HG03378 (cell line): ENCODE results near the gene NR2F2.
A peak's percentile ranks its signal among the peaks of the same experiment; 100 is the strongest.

Experiments used
- ATAC-seq: cut with Tn5 transposase; IDR thresholded peaks from one replicate; pipeline ENCODE4 v1.9.1; 2021; ENCODE audit warnings: mild to moderate bottlenecking, moderate library complexity; ENCODE audit not compliant: unreplicated experiment

The NR2F2 gene

DNA sequence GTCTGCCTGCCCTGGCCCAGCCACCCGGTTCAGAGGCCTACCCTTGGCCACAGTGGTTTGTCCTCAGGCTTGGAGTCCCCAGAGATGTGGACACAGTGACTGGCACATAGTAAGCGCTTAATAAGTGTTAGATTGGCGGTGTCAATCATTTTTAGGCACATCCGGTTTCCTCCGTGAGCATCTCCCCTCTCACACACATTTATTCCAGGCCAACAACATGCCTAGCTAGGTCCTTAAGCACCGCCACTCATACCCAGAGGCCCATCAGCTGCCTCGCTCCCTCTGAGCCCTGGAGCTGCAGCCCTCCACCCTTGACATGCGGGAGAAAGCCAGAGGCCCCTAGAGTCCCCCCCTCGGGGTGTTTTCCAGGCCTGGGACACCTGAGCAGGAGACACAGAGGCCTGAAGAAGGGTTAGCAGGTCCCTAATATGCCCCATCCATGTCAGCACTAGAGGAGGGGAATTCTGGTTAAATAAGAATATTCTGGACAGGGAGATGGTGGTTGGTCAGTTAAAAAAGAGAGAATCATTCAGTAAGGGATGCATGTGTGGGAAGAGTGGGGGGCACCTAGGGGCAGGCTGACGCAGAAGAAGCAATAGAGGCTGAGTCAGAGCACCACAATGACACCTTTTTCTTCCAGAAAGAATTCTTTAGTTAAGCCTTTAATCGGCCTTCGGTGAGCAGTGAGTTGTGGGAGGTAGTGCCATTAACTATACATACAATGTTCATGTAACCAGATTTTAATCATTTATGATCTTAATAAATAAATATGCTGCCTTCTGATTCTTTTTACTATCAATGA is 22.3 kb downstream of the NR2F2 start:
- ATAC-seq = no peak

DNA sequence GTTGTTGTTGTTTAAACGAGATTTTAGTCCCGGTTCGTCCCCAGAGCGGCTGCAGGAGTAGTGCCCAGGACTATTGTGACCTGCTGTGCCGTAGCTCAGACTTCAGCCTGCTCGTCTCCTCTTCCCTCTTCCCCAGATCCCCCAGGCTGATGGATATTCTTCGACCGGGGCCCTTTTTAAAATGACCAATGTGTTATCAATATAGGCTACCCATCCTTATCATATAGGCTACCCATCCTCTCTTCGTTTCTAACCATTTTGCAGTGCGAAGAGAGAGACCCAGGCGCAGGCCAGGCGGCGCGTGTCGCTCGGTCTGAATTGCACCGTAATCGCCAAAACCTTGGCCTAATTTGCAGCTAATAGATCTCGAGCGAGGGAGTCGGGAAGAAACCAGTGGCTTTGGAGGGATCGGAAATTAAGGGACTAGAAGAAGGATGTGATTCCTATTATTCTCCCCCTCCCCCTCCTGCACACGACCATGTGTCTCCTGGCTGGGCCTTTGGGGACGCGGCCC is 23.0 kb downstream of the NR2F2 start:
- no peak for ATAC-seq

DNA sequence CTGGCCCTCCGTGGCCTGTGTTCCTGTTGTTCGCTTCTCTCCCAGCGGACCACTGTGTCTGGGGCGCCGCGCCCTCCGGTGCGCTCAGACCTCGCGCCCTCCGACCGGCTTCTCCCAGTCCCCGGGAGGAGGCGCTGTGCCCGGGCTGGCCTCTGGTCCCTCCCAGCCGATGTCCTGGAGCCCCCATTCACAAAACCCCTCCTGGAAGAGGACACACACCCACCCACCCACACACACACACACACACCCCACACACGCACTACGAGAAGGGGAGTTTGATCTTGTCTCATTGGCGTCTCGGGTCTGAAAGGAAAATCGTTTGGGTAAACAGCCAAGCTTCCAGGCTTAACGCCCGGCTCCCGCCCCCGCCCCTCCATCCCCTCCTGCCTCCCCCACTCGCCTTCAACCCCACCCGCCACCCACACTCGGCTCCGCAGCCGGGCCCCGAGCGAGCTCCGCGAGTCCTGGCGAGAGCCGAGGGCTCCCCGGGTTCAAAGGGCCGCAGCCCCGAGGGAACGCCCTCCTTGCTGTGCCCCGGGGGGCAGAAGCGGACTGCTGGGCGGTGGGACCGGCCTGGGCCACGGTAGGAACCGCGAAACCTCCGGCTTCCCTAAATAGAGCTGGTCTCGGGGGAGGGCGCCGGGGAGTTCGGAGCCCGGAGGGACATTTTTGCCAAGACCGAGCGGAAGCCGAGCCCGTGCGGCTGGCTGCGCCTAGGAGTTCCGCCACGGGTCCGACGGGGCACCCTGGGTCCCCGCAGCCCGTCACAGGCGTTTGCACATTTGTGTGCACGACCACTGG is 23.6 kb downstream of the NR2F2 start:
- ATAC-seq = no peak

DNA sequence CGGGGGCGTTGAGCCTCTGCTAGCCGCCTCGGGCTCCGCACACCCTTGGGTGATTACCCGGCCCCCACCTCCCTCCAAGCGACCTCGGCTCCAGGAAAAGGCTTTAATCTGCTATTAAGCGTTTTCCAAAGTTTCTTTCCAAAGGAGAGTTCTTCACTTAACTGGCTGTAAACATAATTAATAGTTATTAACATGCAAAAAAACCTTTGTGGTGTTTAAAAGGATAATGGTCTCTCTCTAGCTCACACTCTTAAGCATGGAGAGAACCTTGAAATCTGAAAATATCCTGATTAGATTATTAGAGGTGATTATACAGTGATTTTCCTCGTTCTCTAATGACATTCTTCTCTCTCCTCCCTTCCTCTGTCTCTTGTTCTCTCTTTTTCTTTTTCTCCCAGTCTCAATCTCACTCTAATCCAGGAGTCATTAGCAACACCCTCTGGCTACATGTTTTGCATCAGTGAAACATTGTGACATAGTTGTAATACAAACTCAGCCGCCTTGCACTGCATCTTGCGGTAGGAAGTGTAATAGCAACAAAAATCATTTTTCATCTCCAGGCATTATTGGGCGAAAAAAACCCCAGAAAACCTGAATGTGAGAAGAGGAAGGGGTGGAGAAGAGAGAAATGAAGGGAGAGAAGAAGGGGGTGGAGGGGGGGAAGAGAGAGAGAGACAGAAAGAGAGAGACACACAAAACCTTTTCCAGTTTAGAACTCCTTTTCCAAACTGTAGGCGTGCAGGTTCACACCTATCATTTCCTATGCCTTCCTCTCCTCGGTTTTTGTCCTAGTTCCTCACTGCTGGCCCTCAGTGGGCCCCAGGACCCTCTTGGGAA is 24.4 kb downstream of the NR2F2 start:
- ATAC-seq = no peak

DNA sequence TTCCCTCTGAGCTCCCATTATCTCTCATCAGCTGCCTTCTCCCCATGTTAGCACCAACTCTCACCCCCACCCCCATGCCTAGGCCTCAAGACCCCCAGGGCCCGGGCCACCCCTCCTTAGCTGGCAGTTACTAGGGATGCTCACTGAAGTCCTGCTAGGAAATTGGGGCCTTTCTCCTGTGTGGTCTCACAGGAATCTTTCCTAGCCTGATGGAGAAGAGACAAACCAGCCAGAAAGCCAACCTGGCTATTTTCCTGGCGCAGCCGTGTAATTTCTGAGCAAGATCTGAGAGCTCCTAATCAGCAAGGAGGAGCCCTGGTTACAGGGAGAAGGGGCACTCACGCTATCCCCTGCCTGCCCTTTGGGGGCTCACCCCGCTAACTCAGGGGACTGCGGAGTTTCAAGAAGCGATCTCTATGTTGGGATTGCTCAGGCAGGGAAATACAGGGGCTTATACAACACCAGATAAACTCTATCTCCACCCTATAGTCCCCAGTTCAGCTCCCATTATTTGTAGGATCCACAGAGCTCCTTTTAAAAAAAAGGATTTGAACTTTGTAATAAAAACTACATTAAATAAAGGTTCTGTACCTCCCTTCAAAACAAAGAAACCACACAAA is 25.2 kb downstream of the NR2F2 start:
- no peak for ATAC-seq

DNA sequence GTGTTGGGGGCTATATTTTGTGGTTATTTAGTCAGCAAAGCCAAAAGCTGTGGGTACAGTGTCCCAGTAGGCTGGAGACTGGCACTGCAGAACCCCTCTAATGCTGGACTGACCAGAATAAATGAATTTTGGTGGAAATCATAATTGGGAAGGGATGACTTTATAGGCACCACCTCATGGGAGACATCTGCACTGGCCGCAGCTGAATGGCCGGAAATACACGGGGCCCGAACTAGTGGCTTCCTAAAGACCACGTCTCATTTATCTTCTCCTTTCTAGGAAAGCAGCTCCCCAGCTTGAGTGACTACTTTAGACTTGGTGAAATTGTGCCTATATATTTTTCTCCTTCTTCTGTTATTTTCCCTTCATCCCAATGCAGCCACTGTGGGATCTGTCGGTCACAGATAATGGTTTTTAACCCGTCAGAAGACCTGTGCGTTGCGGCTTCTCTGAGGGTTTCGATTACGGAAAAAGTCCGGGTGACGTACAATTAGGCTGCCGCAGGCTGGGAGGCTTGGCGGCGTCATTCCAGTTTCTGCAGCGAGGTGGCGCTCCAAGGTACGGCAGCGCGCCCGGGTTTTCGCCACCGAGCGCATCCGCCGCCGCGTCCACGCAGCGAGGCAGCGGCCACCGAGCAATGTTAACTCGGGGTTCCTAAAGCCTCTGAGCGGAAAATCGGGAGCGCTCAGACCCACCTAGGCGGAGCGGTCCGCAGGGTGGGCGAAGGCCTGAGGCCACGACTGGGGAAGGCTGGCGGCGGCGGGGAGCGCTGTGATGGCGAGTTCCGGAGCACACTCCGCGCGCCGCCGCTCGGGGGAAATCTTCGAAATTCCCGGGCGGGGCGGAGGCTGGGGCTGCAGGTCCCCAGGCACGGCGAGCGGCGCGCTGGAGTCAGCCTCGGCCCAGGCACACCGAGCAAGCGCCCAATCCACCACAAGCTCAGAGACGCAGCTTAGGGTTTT is 26.3 kb downstream of the NR2F2 start:
- peak; percentile 72 for ATAC-seq

DNA sequence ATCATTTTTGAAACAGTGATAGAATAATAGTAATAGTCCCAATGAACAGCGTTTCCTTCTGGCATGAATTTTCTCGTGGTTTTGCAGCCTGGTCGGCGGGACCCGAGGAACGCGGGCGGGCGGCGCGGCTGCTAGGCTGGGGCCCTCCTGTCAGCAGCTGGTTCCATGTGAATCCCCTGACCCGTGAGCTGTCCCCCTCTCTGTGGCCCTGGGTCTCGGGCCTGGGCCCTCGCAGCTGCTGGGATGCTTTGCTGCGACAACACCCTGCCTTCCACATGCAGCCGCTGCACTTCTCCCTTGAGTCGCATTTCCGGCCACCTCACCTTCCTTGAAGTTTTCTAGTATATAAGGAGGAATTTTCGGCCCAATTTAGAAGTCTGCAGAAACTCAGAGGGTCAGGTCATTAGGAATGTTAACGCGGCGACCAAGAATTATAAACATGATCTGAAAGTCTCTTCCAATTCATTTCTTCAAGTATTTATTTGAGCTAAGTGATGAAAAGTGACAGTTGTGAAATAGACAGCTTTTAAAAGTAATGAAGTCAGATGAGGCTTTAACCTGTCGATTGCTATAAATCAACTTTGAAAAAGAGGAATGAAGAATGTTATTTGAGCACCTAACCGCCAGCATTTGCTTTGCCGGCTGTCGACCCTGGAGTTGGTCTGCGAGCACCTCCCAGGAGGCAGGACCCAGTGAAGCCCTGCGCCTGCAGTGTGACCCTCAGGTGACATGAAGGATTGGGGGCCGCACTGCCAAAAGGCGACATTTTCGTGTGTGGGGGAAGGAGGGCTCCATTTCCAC is 27.7 kb downstream of the NR2F2 start:
- ATAC-seq = no peak

DNA sequence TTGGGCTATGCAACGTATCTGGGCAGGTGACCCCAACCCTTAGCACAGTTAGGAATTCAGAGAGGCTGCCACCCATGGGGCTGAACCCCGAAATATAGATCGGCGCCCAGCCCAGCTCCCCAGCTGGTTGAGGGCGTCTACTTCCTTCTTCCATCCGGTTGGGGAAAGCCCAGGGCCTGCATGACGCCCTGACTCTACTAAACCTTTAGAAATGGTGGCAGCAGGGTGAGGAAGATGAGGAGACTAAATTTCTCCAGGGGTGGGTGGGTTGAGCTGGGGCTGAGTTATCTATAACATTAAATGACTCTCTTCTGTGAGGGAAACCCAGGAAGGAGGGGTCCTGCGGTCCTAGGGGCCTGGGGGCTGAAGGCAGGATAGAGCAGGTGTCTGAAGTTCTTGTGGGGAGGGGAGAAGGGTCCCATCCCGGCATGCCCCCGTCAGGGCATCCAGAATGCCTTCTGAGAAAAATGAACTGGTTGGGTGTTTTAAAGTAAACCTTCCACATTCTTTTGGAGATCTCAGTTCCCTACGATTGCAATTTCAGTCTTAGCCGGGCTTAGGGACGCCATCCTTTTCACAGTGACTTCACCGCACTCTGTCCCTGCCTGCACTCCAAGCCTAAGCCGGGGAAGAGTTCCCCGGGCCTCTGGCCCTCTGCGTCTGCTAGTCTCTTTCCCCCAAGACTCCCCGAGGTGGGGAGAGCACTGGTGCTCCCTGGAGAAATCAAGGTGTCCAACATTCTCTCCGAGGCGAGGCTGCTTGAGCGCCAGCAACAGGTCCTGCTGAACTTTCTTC is 28.5 kb downstream of the NR2F2 start:
- ATAC-seq = no peak

DNA sequence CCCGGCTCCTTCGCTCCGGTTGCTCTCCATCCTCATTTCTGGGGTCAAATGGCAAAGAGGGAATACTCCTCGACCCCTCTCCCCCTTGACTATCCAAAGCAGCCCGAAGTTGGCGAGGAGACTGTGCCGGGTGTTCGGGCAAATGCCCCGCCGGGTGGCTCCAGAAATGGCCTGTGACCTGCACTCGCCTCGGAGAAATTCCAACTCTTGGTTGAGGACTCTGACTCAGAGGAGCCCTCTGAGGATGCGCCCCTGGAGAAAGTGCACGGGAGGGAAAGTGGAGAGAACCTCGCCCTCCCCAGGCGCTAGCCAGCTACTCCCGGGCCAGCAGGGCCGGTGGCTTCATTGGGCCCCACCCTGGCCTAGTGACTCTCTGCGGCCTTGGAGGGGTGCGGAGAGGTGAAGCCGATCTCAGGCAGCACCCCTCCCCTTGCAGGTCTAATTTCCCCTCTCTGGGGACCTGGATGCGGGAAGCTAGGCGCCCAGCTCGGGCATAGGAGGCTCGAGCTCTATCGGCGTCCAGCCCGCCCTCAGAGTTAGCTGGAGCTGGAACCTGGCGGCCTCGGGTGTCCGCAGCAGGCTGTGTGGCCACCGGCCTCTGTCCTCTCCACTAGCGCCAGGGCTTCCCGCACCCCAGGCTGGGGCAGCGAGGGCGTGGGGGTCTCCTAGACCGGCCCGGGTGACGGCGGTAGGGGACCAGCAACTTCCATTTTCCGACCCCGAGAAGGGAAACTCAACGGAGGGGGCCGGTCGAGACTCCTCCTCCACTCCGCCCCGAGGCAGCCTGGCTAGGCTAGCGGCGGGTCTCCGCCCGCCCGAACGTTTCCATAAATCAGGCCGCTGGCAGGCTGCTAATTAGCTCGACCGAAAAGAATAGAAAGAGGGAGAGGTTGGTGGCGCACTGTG is 29.4 kb downstream of the NR2F2 start:
- ATAC-seq = no peak

DNA sequence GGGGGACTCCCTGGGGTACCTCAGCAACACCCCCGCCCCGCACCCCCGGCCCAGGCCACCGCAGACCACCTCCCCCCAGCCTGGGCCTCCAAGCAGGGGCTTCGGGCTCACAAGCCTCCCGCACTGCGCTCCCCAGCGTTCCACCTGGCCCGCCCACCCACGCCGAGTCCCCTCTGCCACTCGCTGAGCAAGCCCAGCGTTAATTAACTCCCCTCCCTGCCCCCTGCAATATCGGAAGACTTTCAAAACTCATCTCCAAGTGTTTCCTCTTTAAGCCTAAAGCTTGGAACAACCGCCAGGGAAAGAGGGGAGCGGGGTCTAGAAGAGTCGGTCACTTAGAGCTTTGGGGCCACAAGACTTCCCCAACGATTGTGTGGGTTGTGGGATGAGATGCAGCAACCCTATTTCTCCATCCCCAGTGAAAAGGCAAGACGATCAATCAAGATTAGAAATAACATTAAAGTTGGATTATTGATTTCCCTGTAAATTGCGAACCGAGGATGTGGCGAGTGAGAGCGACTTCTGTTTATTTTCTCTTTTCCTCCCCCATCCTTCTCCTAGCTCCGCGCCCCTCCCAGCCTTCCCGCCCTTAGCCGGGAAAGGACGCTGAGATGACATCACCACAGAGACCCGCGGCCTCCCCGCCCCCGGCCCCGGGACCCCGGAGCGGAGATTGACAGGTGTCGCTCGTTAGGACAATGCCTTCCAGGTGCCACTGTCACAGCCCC is 30.2 kb downstream of the NR2F2 start:
- ATAC-seq = no peak

DNA sequence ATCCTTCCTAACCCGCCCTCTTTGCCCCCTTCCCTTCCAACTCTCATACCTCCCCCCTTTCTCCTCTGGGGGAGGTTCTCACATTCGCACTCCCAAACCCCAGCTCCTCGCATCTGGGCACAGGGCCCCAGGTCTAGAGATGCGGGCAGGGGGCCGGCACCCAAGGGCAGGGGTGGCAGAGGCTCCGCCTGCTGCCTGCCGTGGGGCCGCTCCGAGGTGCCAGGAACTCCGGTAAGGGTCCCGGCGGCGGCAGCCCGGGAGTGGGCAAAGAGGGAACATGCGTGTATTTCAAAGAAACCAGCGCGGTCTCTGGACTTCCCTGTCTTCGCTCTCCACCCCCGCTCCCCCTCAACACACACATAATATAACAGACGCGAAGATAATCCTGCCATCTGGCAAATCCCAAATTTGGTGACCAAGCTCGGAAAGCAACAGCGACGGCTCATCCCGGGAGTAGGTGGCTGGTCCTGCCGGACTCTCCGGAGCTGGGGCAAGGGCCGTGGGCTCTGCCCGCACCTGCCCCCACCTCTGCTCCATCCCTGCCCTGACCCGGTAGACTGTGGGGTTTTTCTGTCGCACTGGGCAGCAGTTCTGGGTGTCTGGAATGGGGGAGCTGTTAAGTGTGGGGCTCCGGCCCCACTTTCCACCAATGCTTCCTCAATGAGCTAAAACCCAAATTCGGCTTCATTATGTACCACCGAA is 31.0 kb downstream of the NR2F2 start:
- no peak for ATAC-seq

DNA sequence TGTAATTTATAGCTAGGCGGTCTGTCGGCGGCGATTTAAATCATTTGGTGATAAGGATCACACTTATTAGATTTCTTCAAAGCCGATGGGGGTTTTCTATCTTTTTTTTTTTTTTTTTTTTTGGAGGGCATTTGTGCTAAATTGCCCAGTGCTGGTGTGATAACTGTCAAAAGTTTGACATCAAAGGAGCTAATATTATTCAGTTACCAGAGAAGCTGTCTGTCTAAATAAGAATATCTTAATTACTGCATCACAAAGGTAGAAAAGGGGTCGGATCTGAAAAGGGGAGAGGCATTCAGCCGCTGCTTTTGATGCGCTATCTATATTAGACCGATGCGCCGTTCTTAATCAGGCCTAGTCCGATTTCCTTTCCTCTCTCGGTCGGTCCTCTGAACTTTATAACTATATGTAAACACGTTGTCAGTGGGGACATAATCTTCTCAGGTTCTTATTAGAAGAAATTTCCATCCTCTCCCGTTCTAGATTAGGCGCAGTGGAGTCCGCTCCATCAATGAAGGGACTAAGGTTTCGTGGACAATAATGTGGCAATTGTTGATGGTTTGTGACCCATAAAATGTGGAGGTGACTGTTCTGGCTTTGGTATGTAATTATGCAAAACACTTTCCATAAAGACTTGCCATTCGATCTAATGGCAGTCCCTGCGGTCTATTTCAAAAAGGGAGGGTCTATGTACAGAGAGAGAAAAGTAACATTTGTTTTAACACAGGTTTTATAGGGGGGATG is 31.7 kb downstream of the NR2F2 start:
- ATAC-seq = no peak

DNA sequence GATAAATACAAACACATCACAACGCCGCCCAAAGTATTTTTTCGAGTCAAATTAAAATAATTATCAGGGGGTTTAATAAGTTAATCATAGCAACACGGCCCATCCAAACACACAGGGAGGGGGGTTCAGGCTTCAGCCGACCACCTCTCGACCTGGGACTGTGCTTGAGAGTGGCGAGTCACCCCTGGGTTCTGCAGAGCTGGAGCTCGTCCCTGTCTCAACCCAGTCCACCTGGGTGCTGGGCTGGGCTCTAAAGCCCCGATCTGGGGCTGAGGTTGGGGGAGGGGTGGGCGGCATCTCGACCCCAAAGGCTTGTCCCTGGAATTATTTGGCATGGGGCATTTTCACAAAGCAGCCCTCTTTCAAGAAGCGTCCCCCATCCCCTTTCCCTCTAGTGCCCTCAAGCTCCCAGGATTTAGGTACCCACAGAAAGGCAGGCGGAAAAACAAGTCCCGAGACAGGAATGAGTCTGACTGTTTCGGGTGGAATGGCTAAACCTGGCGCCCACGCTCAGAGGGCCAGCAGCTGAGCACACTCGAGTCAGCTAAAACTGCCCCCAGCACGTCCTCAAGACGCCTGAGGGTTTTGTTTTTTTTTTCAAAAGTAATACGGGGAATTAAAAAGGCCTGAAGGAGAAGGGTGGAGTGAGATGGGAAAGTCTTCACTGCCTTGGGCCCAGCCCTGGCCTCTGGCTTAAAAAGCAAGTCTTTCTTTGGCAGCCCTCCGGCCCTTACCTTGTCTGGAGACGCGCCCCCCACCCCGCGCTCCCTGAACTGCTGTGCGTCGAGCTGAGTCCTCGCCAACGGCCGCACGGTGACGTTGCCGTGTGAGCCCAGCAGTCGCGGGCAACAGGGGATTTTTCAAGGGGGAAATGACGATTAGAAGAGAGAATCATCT is 32.5 kb downstream of the NR2F2 start:
- ATAC-seq = no peak

DNA sequence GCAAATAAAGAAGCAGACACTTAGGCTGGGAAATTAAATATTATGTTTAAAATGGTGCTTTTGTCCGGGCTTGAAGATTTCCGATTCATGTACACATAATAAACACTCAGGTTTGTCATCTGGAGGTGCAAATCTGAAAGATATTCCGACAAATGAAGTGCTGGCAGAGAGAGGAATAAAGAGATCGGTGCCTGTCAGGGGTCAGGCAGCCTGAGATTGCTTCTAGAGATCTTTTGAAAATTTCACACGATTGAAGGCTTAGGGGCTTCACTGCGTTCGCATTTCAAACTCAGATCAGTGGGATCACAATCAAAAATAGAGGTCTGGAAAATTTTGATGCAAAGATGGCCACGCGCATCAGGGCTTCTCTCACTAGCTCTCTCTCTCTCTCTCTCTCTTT is 33.2 kb downstream of the NR2F2 start:
- no peak for ATAC-seq
